Dermis blood vessel endothelial cell (primary cell): Measurements from ENCODE around the gene RPH3AL. TPM values are rescaled to one million over a fixed set of nuclear protein-coding genes. Genes with fewer than 3 reads are reported as not detected.
A peak's percentile ranks its signal among the peaks of the same experiment; 100 is the strongest.
"Not testable (repeated sequence)": the region's sequence is repeated elsewhere in the genome, so short reads cannot be mapped to it uniquely, and the experiment has no call there.

Source experiments
- DNase-seq: peaks from one replicate; pipeline ENCODE4 v3.0.0; 2010
- total RNA-seq: library from RNA; depleted of rRNA; stranded (reverse); fragments of >200 nt; gene quantifications from 2 replicates; pipeline ENCODE4 v1.2.3, GENCODE V29; 2014

The RPH3AL gene
- total RNA-seq, 1 donor from 2014 or later = 22.0 TPM

- no peak for DNase-seq
Observed at GRCh38 chr17:235831-236640, 116.6 kb downstream of the RPH3AL start.

DNA sequence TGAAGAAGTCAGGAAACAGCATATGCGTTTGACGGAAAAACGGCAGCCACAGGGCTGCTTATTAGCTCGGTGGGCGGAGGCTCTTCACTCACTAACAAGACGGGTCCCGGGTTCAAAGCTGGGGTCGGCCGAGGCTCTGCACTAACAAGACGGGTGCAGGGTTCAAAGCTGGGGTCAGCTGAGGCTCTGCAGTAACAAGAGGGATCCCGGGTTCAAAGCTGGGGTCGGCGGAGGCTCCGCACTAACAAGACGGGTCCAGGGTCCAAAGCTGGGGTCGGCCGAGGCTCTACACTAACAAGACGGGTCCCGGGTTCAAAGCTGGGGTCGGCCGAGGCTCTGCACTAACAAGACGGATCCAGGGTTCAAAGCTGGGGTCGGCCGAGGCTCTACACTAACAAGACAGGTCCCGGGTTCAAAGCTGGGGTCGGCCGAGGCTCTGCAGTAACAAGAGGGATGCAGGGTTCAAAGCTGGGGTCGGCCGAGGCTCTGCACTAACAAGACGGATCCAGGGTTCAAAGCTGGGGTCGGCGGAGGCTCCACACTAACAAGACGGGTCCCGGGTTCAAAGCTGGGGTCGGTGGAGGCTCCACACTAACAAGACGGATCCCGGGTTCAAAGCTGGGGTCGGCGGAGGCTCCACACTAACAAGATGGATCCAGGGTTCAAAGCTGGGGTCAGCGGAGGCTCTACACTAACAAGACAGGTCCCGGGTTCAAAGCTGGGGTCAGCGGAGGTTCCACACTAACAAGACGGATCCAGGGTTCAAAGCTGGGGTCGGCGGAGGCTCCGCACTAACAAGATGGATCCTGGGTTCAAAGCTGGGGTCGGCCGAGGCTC, 117.4 kb downstream of the RPH3AL start:
- peak; percentile 48 for DNase-seq

DNA sequence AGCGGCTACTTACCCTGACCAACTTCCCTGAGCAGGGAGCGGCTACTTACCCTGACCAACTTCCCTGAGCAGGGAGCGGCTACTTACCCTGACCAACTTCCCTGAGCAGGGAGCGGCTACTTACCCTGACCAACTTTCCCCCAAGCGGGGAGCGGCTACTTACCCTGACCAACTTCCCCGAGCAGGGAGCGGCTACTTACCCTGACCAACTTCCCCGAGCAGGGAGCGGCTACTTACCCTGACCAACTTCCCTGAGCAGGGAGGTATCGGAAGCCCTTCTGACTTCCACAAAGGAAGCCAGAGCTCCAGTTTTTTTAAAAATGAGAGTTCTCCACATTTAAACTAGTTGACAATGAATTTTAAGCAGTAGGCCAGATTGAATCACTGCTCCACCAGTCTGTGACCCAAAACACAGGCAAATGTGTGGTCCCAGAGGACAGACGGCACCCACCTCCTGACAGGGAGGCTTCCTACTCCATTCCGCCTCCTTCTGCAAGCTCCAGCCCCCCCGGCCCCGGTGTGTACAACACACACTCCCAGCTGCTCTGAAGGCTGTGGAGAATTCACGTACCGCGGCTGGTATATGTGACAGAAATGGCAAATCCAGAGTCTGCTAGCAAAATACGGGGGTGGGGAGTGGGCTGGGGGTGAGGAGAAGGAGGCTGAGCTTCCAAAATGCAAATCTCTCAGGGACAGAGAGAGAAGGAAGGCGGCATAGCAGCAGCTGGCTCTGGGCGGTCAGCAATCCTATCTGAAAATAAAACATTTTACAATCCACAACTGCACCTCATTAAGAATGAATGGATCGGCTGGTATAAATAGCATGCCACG, 118.2 kb downstream of the RPH3AL start:
- DNase-seq = peak; percentile 35

- DNase-seq = peak; percentile 37
Observed at GRCh38 chr17:233473-233941, 119.1 kb downstream of the RPH3AL start.

- peak; percentile 44 for DNase-seq
Observed at GRCh38 chr17:231966-232807, 120.4 kb downstream of the RPH3AL start.

- DNase-seq = no peak
Observed at GRCh38 chr17:231191-231965, 121.2 kb downstream of the RPH3AL start.

DNA sequence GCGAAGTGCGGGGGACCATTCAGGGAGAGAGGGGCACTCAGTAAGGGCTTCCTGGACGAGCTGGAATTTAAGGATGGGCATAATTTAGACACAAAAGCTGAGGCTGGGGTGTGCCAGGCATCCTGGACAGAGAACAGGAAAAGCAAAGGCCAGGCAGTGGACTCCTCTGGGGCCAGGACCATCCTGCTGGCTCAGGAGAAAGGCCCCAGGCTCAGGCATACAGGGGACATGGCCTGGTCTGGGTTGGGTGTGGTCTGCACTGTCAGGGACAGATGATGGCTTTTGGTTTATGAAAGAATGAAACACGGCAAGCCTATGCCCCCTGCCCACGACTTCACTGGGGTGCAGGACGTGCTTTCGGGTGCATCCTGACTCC, 122.2 kb downstream of the RPH3AL start:
- no peak for DNase-seq

GRCh38 chr17:229709-230394, 122.8 kb downstream of the RPH3AL start:
- no peak for DNase-seq

- DNase-seq = peak; percentile 58
Observed at GRCh38 chr17:228951-229708, 123.5 kb downstream of the RPH3AL start.

GRCh38 chr17:227946-228615, 124.5 kb downstream of the RPH3AL start:
- no peak for DNase-seq

DNA sequence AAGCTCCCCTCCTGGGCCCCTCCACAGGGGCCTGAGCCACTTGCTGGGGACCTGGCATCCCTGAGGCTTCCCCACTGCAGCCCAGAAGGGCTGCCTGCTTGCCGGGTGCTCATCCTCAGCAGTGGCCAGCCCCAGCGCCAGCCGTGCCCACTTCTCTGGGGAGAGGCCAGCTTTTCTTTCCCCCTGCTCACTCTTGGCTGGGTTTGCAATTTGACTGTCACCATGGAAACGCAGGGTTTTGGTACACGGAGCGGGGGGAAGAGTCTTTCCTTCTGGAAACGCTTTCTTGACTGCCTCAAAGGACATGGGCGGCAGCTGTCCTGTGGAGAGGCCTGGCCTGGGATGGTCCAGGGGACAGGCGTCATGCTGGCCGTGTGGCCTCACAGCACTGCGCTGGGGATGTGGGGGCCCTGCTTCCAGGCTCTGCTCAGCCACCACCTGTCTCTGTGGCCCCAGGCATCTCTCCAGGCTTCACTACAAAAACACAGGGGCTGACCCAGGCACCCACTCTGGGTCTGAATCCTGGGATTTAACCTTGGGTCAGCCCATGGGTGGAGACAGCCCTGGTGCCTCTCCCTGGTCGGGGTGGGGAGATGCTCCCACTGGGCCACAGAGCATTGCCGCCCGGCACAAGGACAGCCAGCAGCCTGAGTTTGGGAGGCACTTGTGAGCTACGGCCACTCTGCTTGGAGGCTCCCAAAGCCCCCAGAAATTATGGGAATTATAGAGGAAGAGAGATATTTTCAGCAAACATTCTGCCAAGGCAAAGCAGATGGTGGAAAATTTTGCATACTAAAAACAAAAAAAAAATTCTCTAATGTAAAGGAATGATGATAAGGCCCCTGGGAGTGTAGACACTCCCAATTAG, 125.3 kb downstream of the RPH3AL start:
- no peak for DNase-seq

- DNase-seq = no peak
Observed at GRCh38 chr17:226108-227077, 126.2 kb downstream of the RPH3AL start.

DNA sequence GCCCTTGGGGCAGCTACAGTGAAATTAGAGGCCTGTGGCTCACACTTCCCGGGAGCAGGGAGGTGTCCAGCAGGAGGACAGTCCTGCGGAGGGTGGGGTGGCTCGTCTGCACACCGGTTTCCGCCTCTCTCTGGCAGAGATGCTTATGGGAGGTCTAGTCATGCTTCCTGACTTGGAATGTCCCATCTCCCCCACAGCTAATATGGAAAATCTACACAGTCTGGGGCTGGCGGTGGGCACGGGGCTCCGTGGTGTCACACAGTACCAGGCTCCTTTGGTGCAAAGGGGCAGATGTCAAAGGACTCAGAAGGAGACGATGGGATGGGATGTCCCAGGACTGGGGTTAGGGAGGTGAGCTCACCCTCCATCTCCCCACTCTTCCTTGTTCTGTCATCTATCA, 127.1 kb downstream of the RPH3AL start:
- DNase-seq = no peak

DNA sequence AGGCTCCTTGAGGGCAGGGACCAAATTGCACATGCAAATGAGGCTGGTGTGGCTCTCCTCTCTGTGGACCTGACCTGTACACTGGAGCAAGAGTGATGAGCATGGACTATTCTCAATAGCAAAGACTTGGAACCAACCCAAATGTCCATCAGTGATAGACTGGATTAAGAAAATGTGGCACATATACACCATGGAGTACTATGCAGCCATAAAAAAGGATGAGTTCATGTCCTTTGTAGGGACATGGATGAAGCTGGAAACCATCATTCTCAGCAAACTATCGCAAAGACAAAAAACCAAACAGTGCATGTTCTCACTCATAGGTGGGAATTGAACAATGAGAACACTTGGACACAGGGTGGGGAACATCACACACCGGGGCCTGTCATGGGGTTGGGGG, 128.0 kb downstream of the RPH3AL start:
- not testable (repeated sequence) for DNase-seq

- DNase-seq = no peak
Observed at GRCh38 chr17:223723-224471, 128.7 kb downstream of the RPH3AL start.

GRCh38 chr17:222172-222571, 130.4 kb downstream of the RPH3AL start:
- no peak for DNase-seq
